GM12878 (cell line): ENCODE data around the gene PKD1L1. TPM values are rescaled to one million over a fixed set of nuclear protein-coding genes. Genes with fewer than 3 reads are reported as not detected.

Source experiments
- ATAC-seq: fragments of 200-7000 bp; cut with Tn5 transposase; 3 replicates; pipeline ENCODE4 v1.9.1; 2020; ENCODE audit warnings: mild to moderate bottlenecking, moderate library complexity
- BruUV-seq: library from RNA; stranded (reverse); fragments of 400-500 nt; replicated peaks from 2 replicates; lab custom pipeline; 2021; lab: Mats Ljungman, UMichigan
- CTCF ChIA-PET: fragments of 300-600 bp; sonication (Branson Sonifier 250); formaldehyde crosslinking; extraction: SDS; loops from one replicate; lab custom pipeline; 2021; ENCODE audit warnings: inconsistent platforms; lab: Yijun Ruan, JAX
- POLR2A ChIA-PET: fragments of 350-600 bp; formaldehyde crosslinking; extraction: SDS; loops from one replicate; lab custom pipeline; 2021; ENCODE audit warnings: inconsistent platforms; lab: Charles Lee
- RAD21 ChIA-PET: fragments of 300-600 bp; sonication (Branson Sonifier 250); formaldehyde crosslinking; loops from one replicate; lab custom pipeline; 2023; ENCODE audit warnings: antibody characterized with exemption; ENCODE audit not compliant: unreplicated experiment; lab: Charles Lee
- SMC1A ChIA-PET: fragments of 300-600 bp; sonication (Branson Sonifier 250); formaldehyde crosslinking; loops from one replicate; lab custom pipeline; 2023; ENCODE audit not compliant: unreplicated experiment, uncharacterized antibody; lab: Charles Lee
- DNase-seq: peaks from one replicate; pipeline ENCODE4 v3.0.0-alpha.2; 2011; ENCODE audit warnings: low read depth, low spot score
- FAIRE-seq: peaks from 3 replicates; lab custom pipeline; 2011; peaks lifted over from hg19 to GRCh38; lab: Jason Lieb, UNC
- H2AFZ ChIP-seq: 2 replicates; pipeline ENCODE4 v1.6.0; 2011; ENCODE audit warnings: low read depth, low read length, control low read depth; ENCODE audit not compliant: control insufficient read depth
- H3K27ac ChIP-seq: 2 replicates; pipeline ENCODE4 v1.5.1; 2011; ENCODE audit warnings: control low read depth; ENCODE audit not compliant: control insufficient read depth, insufficient read depth
- H3K27me3 ChIP-seq, 2 experiments: replicated peaks in 1 of 2; 2 replicates each; pipeline versions ENCODE4 v1.6.0 to v1.6.1; 2011; ENCODE audit warnings: low read length in 1 of 2; ENCODE audit not compliant: control insufficient read depth in 2 of 2, insufficient read depth in 2 of 2
- H3K36me3 ChIP-seq, 2 experiments: 2 replicates each; pipeline ENCODE4 v1.5.1; 2011; ENCODE audit warnings: low read length in 1 of 2; ENCODE audit not compliant: control insufficient read depth in 2 of 2, insufficient read depth in 2 of 2
- H3K4me1 ChIP-seq: 2 replicates; pipeline ENCODE4 v1.6.1; 2011; ENCODE audit warnings: mild to moderate bottlenecking, low read length, moderate library complexity, mixed read lengths; ENCODE audit not compliant: control insufficient read depth, insufficient read depth
- H3K4me2 ChIP-seq: 2 replicates; pipeline ENCODE4 v1.6.0; 2011; ENCODE audit warnings: control low read depth; ENCODE audit not compliant: control insufficient read depth, insufficient read depth
- H3K4me3 ChIP-seq: fragments of 200-600 bp; sonication (generic); 2 replicates; pipeline ENCODE4 v1.5.1; 2016
- H3K79me2 ChIP-seq: 2 replicates; pipeline ENCODE4 v1.6.0; 2011; ENCODE audit warnings: low read length; ENCODE audit not compliant: control insufficient read depth, insufficient read depth
- H3K9ac ChIP-seq: 2 replicates; pipeline ENCODE4 v1.8.0; 2011; ENCODE audit warnings: low read length, control low read depth, mixed read lengths; ENCODE audit not compliant: control insufficient read depth, insufficient read depth
- H3K9me3 ChIP-seq: replicated peaks from 3 replicates; pipeline ENCODE4 v1.5.1; 2011; ENCODE audit warnings: mild to moderate bottlenecking, low read length; ENCODE audit not compliant: control insufficient read depth, insufficient read depth
- H4K20me1 ChIP-seq: 2 replicates; pipeline ENCODE4 v1.6.0; 2011; ENCODE audit not compliant: control insufficient read depth, insufficient read depth
- ATF7 ChIP-seq: fragments of 450-650 bp; IDR thresholded peaks from 2 replicates; pipeline ENCODE4 v1.6.1; 2016; ENCODE audit warnings: low read depth, mild to moderate bottlenecking
- CBX3 ChIP-seq: fragments of 200-600 bp; sonication (generic); IDR thresholded peaks from 2 replicates; pipeline ENCODE4 v1.6.1; 2016; ENCODE audit warnings: low read depth, borderline replicate concordance
- CHD4 ChIP-seq: fragments of 200-600 bp; sonication (generic); IDR thresholded peaks from 2 replicates; pipeline ENCODE4 v1.6.1; 2016; ENCODE audit warnings: mild to moderate bottlenecking
- HCFC1 ChIP-seq: fragments of 150-350 bp; IDR thresholded peaks from 2 replicates; pipeline ENCODE4 v1.6.1; 2014; ENCODE audit warnings: low read length
- KLF5 ChIP-seq: fragments of 450-650 bp; IDR thresholded peaks from 2 replicates; pipeline ENCODE4 v1.6.1; 2014; ENCODE audit warnings: mild to moderate bottlenecking; ENCODE audit not compliant: partially characterized antibody
- RUNX3 ChIP-seq: IDR thresholded peaks from 2 replicates; pipeline ENCODE4 v1.6.1; 2012; ENCODE audit warnings: low read length, inconsistent platforms
- SREBF2 ChIP-seq: IDR thresholded peaks from 2 replicates; pipeline ENCODE4 v1.6.1; 2012; ENCODE audit warnings: mild to moderate bottlenecking, low read length
- STAT1 ChIP-seq: fragments of 450-650 bp; conservative IDR thresholded peaks from 2 replicates; pipeline ENCODE4 v1.6.1; 2014; ENCODE audit warnings: antibody characterized with exemption, mild to moderate bottlenecking
- SUPT20H ChIP-seq: IDR thresholded peaks from 2 replicates; pipeline ENCODE4 v1.6.1; 2011; ENCODE audit warnings: low read depth, mild to moderate bottlenecking, low read length, moderate library complexity, borderline replicate concordance; ENCODE audit not compliant: control insufficient read depth
- TCF7 ChIP-seq: IDR thresholded peaks from 2 replicates; pipeline ENCODE4 v1.6.1; 2014; ENCODE audit warnings: antibody characterized with exemption, borderline replicate concordance
- YY1 ChIP-seq: IDR thresholded peaks from 2 replicates; pipeline ENCODE4 v1.6.1; 2011; ENCODE audit warnings: low read depth, mild to moderate bottlenecking, low read length
- WGBS: methylation state at CpG from one replicate; pipeline ENCODE4 v1.1.6; 2016; ENCODE audit warnings: low lambda C conversion rate; ENCODE audit not compliant: insufficient replicate concordance, insufficient coverage; ENCODE audit errors: missing lambda C conversion rate; 5-methylcytosine and 5-hydroxymethylcytosine counted together
- in situ Hi-C: fragments of 300-500 bp; cut with MboI; formaldehyde crosslinking; loops from 9 replicates; pipeline ENCODE4 v1.14.3; 2018; ENCODE audit warnings: mixed read lengths
- intact Hi-C: fragments of 100-400 bp; cut with micrococcal nuclease; formaldehyde crosslinking; loops from one replicate; pipeline ENCODE4 v1.14.2; 2022; ENCODE audit not compliant: unreplicated experiment
- polyA plus RNA-seq, 11 experiments: library from polyadenylated mRNA; depleted of rRNA in 4 of 11; unstranded in 6 of 11; stranded (reverse) in 5 of 11; fragments of >200 nt; fragmentation: Nextera tagmentation in 4 of 11; fragmentation: Illumina TruSeq in 1 of 11; extraction: Ambion mirVana in 4 of 11; extraction: Trizol in 1 of 11; gene quantifications; 1 replicate in 1 of 11; 2 replicates in 10 of 11; pipeline versions ENCODE4 v1.2.1 to v1.2.3, GENCODE V29; 2011 to 2016; ENCODE audit warnings: inconsistent platforms in 2 of 11, missing spikeins in 2 of 11, low read depth in 1 of 11
- total RNA-seq, 4 experiments: library from RNA; depleted of rRNA in 3 of 4; stranded (reverse); fragments of >200 nt in 3 of 4; fragmentation: Illumina TruSeq in 1 of 4; extraction: Trizol in 1 of 4; gene quantifications; 2 replicates each; pipeline versions ENCODE4 v1.2.1 to v1.2.3, GENCODE V29; 2013 to 2021

PKD1L1 gene
- total and polyA plus RNA-seq, 10 of the 15 experiments (the other 5 are each of a cell fraction or from before 2014, with no cell fraction given), result under 0.01 to 0.05 (median 0.02) TPM; not detected in 3

DNA sequence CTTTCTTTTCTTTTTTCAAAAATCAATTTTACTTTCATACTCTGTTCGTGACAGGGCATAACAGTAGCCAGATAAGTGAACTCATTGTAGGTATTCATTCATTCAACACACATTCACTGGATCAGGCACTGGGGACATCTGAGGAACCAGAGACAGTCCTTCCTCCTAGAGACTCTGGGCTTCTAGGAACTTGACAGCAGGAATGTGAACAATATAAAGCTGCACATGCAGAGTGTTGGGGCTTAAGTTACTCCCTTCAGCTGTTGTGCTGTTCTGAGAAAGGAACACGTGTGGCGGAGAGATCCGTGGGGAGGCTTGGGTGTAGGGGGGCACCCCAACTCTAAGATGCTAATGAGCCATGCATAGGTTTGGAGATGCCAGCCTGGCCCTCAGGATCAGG, 120.4 kb downstream of the PKD1L1 start:
- H2AFZ ChIP-seq, result no peak overlapping the region
- no peaks in the 10 kb centered on the region for H4K20me1 ChIP-seq
- TF ChIP-seq YY1 (no peak), SUPT20H (no peak), TCF7 (no peak)
- H3K36me3 ChIP-seq, result no peaks in the 10 kb centered on the region
- BruUV-seq, result no TSS peak
- CTCF ChIA-PET, result no interaction called here
- no peaks in the 10 kb centered on the region for H3K9me3 ChIP-seq
- ATAC-seq (no peak), FAIRE-seq (no peak), DNase-seq (no peak)
- in situ Hi-C loops (no loop called here), intact Hi-C loops (no loop called here)
- H3K9ac ChIP-seq, result no peak overlapping the region
- H3K79me2 ChIP-seq, result no peaks in the 10 kb centered on the region
- WGBS, result 26% methylated on average over 4 of the region's 4 CpGs
- H3K4me2 ChIP-seq, result no peak overlapping the region
- POLR2A ChIA-PET, result no interaction called here
- no peaks in the 10 kb centered on the region for H3K4me1 ChIP-seq
- H3K27me3 ChIP-seq, result peaks cover 0 to 1% of the 10 kb centered on the region in 2 experiments; a peak in 2 of 4 replicates
- no peak overlapping the region for H3K4me3 ChIP-seq
- H3K27ac ChIP-seq, result no peak overlapping the region
- RAD21 ChIA-PET, result no interaction called here
- SMC1A ChIA-PET, result no interaction called here

DNA sequence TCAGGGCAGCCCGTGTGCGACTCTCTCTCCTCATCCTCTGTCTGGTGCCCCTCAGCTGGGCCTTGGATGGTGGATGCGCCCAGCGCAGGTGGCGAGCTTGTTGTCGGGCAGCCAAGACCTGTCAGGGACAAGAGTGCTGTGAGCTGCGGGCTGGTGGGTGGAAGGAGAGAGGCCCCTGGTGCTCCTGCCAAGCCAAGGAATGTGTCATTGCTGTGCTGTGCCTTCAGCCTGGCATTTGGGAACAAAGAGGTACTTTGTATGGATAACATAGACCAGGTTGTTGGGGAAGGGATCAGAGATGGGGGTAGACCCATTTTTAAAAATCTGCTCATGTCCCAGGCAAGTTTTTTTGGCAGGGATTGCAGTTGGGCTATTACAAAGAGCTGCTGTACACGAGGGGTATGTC, 120.9 kb downstream of the PKD1L1 start:
- RAD21 ChIA-PET, result no interaction called here
- H3K79me2 ChIP-seq, result no peaks in the 10 kb centered on the region
- no peak overlapping the region for H3K9ac ChIP-seq
- WGBS, result 62% methylated on average over 8 of the region's 8 CpGs
- no peak overlapping the region for H3K4me3 ChIP-seq
- POLR2A ChIA-PET, result no interaction called here
- no peaks in the 10 kb centered on the region for H3K9me3 ChIP-seq
- FAIRE-seq, result no peak
- no peak overlapping the region for H3K4me2 ChIP-seq
- in situ Hi-C loops (no loop called here), intact Hi-C loops (no loop called here)
- H3K27me3 ChIP-seq, result peaks cover 0 to 1% of the 10 kb centered on the region in 2 experiments; a peak in 2 of 4 replicates
- TF ChIP-seq RUNX3 (no peak), YY1 (no peak), ATF7 (no peak), CBX3 (no peak), STAT1 (no peak), KLF5 (no peak), SREBF2 (no peak), CHD4 (no peak), HCFC1 (no peak)
- no TSS peak for BruUV-seq
- CTCF ChIA-PET, result no interaction called here
- H3K27ac ChIP-seq, result no peak overlapping the region
- no peaks in the 10 kb centered on the region for H3K4me1 ChIP-seq
- H4K20me1 ChIP-seq, result no peaks in the 10 kb centered on the region
- ATAC-seq, result no peak
- H3K36me3 ChIP-seq, result no peaks in the 10 kb centered on the region
- SMC1A ChIA-PET, result no interaction called here
- DNase-seq, result no peak
- H2AFZ ChIP-seq, result no peak overlapping the region
